ENCODE data around the gene PRR13.
"Not testable (repeated sequence)": the region's sequence is repeated elsewhere in the genome, so short reads cannot be mapped to it uniquely, and the experiment has no call there.

PRR13 gene

GRCh38 chr12:53439582-53439981 is 2.0 kb upstream of the PRR13 start:
- DNase-seq (ENCODE audit: low read depth): not testable (repeated sequence)

- DNase-seq (ENCODE audit: low read depth): no peak
Observed at GRCh38 chr12:53443955-53444354, 2.4 kb downstream of the PRR13 start.

GRCh38 chr12:53444593-53445325 is 3.2 kb downstream of the PRR13 start:
- not testable (repeated sequence) for DNase-seq (ENCODE audit: low read depth)

- no peak for DNase-seq (ENCODE audit: low read depth)
Observed at GRCh38 chr12:53450936-53451335, 9.4 kb downstream of the PRR13 start.

GRCh38 chr12:53451661-53452158 is 10.2 kb downstream of the PRR13 start, which contains the start of gene PCBP2:
Gene PCBP2, plus strand, starts transcription at chr12:53452102. Its CDS starts 2,699 bp downstream, at chr12:53454801.
- peak; percentile 87 for DNase-seq (ENCODE audit: low read depth)

- peak; percentile 52 for DNase-seq (ENCODE audit: low read depth)
Observed at GRCh38 chr12:53452159-53453077, 10.9 kb downstream of the PRR13 start.

- DNase-seq (ENCODE audit: low read depth): no peak
Observed at GRCh38 chr12:53453953-53454640, 12.6 kb downstream of the PRR13 start.

GRCh38 chr12:53454707-53455106 is 13.2 kb downstream of the PRR13 start:
- DNase-seq (ENCODE audit: low read depth): no peak

- no peak for DNase-seq (ENCODE audit: low read depth)
Observed at GRCh38 chr12:53456654-53457366, 15.3 kb downstream of the PRR13 start.

- no peak for DNase-seq (ENCODE audit: low read depth)
Observed at GRCh38 chr12:53459097-53459496, 17.6 kb downstream of the PRR13 start.

GRCh38 chr12:53461059-53461458 is 19.5 kb downstream of the PRR13 start:
- no peak for DNase-seq (ENCODE audit: low read depth)

GRCh38 chr12:53461591-53461990 is 20.1 kb downstream of the PRR13 start:
- DNase-seq (ENCODE audit: low read depth): no peak

- no peak for DNase-seq (ENCODE audit: low read depth)
Observed at GRCh38 chr12:53462935-53463334, 21.4 kb downstream of the PRR13 start.

GRCh38 chr12:53463802-53464560 is 22.4 kb downstream of the PRR13 start:
- DNase-seq (ENCODE audit: low read depth): no peak

GRCh38 chr12:53464685-53465418 is 23.3 kb downstream of the PRR13 start:
- DNase-seq (ENCODE audit: low read depth): no peak

- no peak for DNase-seq (ENCODE audit: low read depth)
Observed at GRCh38 chr12:53465679-53466078, 24.1 kb downstream of the PRR13 start.

GRCh38 chr12:53466640-53467039 is 25.1 kb downstream of the PRR13 start:
- DNase-seq (ENCODE audit: low read depth): no peak

- no peak for DNase-seq (ENCODE audit: low read depth)
Observed at GRCh38 chr12:53467082-53467481, 25.5 kb downstream of the PRR13 start.

GRCh38 chr12:53467880-53468279 is 26.3 kb downstream of the PRR13 start:
- no peak for DNase-seq (ENCODE audit: low read depth)

GRCh38 chr12:53468282-53468681 is 26.7 kb downstream of the PRR13 start:
- DNase-seq (ENCODE audit: low read depth): no peak

Measured in stimulated activated CD8-positive, alpha-beta memory T cell treated with anti-CD3 and anti-CD28 coated beads, Interleukin-15, amount 100 ng/mL, for 24 hours (primary cell).